GM21737 (cell line): ENCODE results near the gene BLOC1S4.
"Not testable (repeated sequence)": the region's sequence is repeated elsewhere in the genome, so short reads cannot be mapped to it uniquely, and the experiment has no call there.

Experiments used
- ATAC-seq: cut with Tn5 transposase; IDR thresholded peaks from one replicate; pipeline ENCODE4 v1.9.1; 2021; ENCODE audit warnings: mild to moderate bottlenecking, moderate library complexity; ENCODE audit not compliant: unreplicated experiment

BLOC1S4 gene

DNA sequence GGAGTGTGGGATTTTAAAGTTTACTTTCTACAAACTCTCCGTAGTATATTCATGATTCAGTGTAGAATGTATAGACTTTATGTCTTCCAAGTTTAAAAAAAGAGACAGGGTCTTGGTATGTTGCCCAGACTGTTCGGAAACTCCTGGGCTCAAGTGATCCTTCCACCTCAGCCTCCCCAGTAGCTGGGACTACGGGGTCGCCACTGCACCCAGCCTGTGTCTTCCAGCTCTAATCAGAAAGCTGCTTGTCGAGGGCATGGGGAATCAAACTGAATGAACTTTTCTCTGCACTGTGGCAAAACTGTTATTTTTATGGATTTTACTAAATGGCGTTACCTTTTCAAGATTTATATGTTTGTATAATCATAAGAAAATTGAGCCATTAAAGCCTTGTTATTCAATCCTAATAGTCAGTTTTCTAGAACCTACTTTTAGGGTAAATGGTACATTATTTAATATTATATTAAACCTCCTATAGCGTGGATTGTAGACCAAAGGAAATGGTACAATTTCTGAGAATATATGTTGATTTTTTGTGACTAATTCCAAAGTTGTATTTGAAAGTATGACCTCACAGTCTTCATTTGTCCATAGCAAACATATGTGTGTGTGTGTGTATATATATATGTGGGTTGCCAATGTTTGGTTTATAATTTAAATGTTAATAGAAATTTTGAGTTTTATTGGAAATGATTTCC is 1.1 kb downstream of the BLOC1S4 start:
- no peak for ATAC-seq

- ATAC-seq: no peak
Observed at GRCh38 chr4:6718932-6719610, 3.1 kb downstream of the BLOC1S4 start.

DNA sequence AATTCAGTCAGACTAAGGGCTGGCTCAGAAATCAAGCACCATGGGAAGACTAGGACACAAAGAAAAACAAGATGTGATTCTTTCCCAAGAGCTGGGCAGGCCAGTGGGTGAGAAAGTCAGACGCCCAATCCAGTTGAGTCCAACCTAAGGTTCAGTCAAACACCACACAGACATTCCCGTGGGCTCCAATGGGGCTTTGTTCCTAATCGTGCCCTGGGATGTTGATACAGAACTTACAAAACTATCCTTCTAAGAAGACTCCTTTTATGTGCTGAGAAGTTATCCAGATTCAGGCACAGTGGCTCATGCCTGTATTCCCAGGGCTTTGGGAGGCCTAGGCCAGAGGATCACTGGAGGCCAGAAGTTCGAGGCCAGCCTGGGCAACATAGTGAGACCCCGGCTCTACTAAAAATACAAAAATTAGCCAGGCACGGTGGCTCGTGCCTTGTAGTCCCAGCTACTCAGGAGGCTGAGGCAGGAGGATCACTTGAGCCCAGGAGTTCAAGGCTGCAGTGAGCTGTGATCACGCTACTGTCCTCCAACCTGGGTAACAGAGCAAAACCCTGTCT is 3.7 kb downstream of the BLOC1S4 start:
- no peak for ATAC-seq

- ATAC-seq: no peak
Observed at GRCh38 chr4:6720202-6720699, 4.3 kb downstream of the BLOC1S4 start.

DNA sequence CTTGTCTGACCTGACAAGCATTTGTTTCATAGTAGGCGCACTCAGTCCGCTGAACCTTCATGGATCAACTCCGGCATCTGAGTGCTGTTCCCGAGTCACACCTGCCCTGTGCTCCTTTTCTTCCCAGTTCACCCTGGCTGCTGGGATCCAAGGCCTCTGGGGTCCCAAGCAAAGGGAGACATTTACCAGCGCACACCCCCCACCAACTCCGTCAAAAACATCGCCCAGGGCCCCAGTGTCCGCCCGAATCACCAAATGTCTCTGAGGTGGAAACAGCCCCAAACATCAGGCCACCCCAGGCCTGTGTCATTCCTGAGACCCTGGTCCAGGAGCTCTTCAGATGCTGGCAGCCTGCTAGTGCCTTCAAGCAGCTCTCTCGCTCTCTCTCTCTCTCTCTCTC is 5.1 kb downstream of the BLOC1S4 start:
- ATAC-seq: no peak

DNA sequence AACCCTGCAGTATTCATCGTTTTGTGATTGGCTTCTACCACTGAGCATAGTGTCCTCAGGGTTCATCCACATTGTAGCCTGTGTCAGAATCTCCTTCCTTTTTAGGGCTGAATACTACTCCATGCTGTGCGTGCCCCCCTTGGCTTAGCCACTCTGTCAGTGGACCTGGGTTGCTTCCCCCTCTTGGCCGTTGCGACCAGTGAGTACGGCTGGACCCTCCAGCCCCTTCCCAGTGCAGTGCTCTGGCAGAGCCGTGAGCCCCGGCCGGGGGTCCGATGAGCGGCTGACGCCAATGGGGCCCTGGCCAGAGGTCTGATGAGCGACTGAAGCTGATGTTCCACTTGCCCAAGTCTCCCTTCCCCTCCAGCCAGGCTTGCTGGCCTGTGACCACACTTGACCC is 6.9 kb downstream of the BLOC1S4 start:
- no peak for ATAC-seq

DNA sequence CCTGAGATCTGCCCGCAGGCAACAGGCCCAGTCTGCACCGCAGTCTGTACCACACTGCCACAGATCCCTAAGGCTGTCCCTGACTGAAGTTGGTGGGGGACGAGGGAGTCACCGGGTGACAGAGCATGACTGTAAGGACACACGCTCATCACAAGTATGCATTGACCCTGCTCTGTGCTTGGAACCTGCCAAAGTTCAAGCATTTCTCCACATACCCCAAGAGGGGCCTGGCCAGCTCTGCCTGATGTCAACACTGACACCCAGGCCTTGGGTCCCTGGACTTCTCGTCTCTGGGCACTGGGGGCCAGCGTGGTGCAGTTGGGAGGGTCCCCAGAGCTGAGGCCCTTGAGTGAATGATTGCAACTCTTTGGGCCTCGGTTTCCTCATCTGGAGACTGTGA is 7.9 kb downstream of the BLOC1S4 start:
- ATAC-seq: no peak

- ATAC-seq: no peak
Observed at GRCh38 chr4:6724421-6725111, 8.6 kb downstream of the BLOC1S4 start.

- not testable (repeated sequence) for ATAC-seq
Observed at GRCh38 chr4:6725427-6725961, 9.5 kb downstream of the BLOC1S4 start.

GRCh38 chr4:6727081-6727942 is 11.3 kb downstream of the BLOC1S4 start:
- ATAC-seq: no peak

DNA sequence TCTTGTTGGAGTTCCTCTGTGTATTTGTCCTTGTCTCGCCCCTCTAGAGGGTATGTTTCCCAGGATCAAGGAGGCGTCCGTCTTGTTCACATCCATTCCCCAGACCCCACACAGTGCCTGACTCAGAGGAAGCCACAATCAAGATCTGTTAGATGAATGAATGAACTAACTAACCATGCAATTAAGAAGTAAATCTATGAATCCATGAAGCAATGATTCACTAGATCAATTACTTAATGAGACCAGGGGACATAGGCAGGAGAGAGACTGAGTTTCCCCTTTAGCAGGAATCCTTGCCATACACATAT is 11.9 kb downstream of the BLOC1S4 start:
- no peak for ATAC-seq

GRCh38 chr4:6728320-6729029 is 12.5 kb downstream of the BLOC1S4 start:
- ATAC-seq: no peak

DNA sequence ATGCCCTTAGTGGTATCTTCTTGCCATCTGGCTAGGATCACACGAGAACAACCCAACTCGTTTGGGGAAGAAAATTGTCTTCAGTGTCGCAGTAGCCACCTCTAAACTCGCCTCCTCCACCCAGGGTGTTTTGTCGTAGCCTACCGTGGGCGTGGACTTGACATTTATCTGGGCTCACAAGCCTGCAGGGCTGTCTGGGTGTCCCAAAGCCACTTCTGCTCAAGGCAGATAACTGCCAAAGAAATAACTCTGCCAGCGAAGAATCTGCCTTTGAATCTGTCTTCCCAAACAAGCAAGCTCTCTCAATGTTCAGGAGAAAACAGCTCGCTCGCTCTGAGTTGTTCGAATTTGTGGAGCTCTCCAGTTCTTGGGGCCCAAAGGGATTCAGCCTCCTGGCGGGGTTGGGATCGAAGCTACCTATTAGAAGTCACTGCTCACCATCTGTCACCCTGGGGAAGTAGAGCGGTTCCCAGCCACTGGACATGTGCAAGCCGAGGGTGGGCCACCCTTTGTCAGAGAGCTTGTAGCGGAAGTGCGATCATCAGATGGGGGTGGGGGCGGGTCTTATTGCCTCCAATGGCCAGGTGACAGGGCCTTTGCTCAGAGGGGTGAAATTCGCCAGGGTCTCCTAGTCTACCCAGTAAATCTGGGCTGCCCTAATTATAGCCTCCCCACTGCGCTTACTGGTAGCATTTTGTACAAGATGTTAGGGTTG is 14.8 kb downstream of the BLOC1S4 start:
- ATAC-seq: no peak

DNA sequence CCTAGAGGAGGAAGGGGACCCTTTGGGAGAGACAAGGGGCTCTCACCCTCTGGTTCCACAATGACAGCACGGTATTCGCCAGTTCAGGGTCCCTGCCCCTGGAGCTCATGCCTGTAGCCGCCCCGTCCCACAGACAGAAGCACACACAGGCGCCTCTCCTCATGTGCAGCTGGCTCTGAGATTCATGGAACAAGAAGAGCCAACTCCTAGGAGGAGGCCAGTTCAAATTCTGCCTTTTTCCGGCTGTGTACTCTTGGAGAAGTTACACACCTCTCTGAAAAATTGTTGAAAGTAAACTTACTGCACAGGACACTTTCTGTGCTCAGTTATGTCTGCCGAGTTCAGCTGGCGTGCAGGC is 15.3 kb downstream of the BLOC1S4 start:
- ATAC-seq: no peak

- no peak for ATAC-seq
Observed at GRCh38 chr4:6731780-6732179, 15.8 kb downstream of the BLOC1S4 start.

GRCh38 chr4:6732441-6733357 is 16.7 kb downstream of the BLOC1S4 start:
- ATAC-seq: no peak

DNA sequence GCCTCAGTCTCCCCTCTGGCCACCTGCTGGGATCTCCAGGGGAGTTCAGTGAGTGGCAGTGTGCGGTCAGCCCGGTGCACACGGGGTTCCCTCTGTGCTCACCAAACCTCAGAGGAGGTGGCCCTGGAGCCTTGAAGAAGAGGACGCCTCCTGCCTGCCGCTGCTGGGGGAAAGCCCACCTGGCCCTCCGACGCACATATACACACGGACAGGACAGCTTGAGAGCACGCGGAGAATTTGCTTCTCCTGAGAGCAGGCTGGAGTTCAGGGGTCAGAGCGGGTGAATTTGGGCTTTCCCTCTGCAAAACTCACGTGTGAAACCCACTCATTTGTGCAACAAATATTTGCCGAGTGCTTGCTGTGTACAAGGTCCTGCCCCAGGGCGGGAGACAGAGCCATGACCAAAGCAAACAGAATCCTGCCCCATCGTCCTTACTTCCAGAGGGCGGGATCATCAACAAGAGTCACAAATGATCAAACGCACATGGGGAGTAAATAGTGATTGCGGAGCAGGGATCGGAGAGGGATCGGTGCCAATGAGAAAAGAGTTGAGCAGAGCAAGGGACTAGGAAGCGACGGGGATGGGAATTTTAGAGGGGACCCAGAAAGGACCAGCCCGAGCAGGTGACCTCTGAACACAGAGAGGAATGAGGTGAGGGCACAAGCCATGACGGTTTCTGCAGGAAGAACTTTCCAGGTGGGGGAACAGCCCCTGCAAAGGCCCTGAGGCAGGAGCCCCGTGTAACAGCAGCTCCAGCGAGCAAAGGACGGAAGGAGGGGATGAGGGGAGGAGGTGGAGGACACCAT is 17.6 kb downstream of the BLOC1S4 start:
- no peak for ATAC-seq
